HEK293T (cell line): ENCODE results near the gene COMMD1.

Experiments
- ARNT ChIP-seq: fragments of 450-650 bp; IDR thresholded peaks from 2 replicates; pipeline ENCODE4 v1.6.1; 2017; ENCODE audit warnings: mild to moderate bottlenecking
- BHLHE40 ChIP-seq: fragments of 450-650 bp; IDR thresholded peaks from 2 replicates; pipeline ENCODE4 v1.6.1; 2016; ENCODE audit warnings: mild to moderate bottlenecking, moderate library complexity, borderline replicate concordance
- ELF4 ChIP-seq: fragments of 450-650 bp; IDR thresholded peaks from 2 replicates; pipeline ENCODE4 v1.6.1; 2017; ENCODE audit warnings: antibody characterized with exemption
- FOXA1 ChIP-seq: fragments of 450-650 bp; IDR thresholded peaks from 2 replicates; pipeline ENCODE4 v1.6.1; 2016; ENCODE audit warnings: mild to moderate bottlenecking
- FOXK2 ChIP-seq: fragments of 450-650 bp; IDR thresholded peaks from 2 replicates; pipeline ENCODE4 v1.6.1; 2016; ENCODE audit warnings: mild to moderate bottlenecking
- FOXM1 ChIP-seq: fragments of 450-650 bp; IDR thresholded peaks from 2 replicates; pipeline ENCODE4 v1.6.1; 2017; ENCODE audit warnings: mild to moderate bottlenecking, borderline replicate concordance
- LEF1 ChIP-seq: fragments of 450-650 bp; IDR thresholded peaks from 2 replicates; pipeline ENCODE4 v1.6.1; 2017; ENCODE audit warnings: mild to moderate bottlenecking, borderline replicate concordance
- NFRKB ChIP-seq: fragments of 450-650 bp; IDR thresholded peaks from 2 replicates; pipeline ENCODE4 v1.6.1; 2016; ENCODE audit warnings: mild to moderate bottlenecking, moderate library complexity
- PKNOX1 ChIP-seq: fragments of 450-650 bp; IDR thresholded peaks from 2 replicates; pipeline ENCODE4 v1.6.1; 2016
- SP1 ChIP-seq: fragments of 450-650 bp; IDR thresholded peaks from 2 replicates; pipeline ENCODE4 v1.6.1; 2017
- SUZ12 ChIP-seq: fragments of 450-650 bp; IDR thresholded peaks from 2 replicates; pipeline ENCODE4 v1.6.1; 2016; ENCODE audit warnings: mild to moderate bottlenecking

- TF ChIP-seq FOXA1 (no peak), LEF1 (no peak), BHLHE40 (no peak), FOXK2 (no peak), FOXM1 (no peak), ARNT (no peak), SP1 (no peak), ELF4 (no peak), PKNOX1 (no peak), SUZ12 (no peak), NFRKB (no peak)
These were observed 184.2 kb downstream of the COMMD1 start for GRCh38 chr2:62089658-62090057.
